Naive thymus-derived CD4-positive, alpha-beta T cell (primary cell): ENCODE measurements around the gene BTNL3. TPM values are rescaled to one million over a fixed set of nuclear protein-coding genes. Genes with fewer than 3 reads are reported as not detected.

Experiments
- ATAC-seq: fragments of 150-1000 bp; cut with Tn5 transposase; 2 replicates; pipeline ENCODE4 v1.10.0; 2021; ENCODE audit warnings: mild to moderate bottlenecking, moderate library complexity
- CTCF ChIA-PET: fragments of 350-600 bp; sonication (Branson Sonifier 250); formaldehyde crosslinking; loops from one replicate; lab custom pipeline; 2021; ENCODE audit warnings: antibody characterized with exemption; lab: Charles Lee
- POLR2A ChIA-PET: fragments of 350-600 bp; sonication (Branson Sonifier 250); formaldehyde crosslinking; loops from one replicate; lab custom pipeline; 2021; ENCODE audit warnings: antibody characterized with exemption, inconsistent platforms; lab: Charles Lee
- DNase-seq, 9 donors: peaks; one replicate each; pipeline versions ENCODE4 v3.0.0 to v3.0.0-alpha.2; 2020 to 2022; ENCODE audit warnings: mixed read lengths in 1 of 9
- H3K27ac ChIP-seq: one replicate; pipeline ENCODE4 v1.7.0; 2013; ENCODE audit warnings: mild to moderate bottlenecking, low read depth, low read length, moderate library complexity
- H3K27me3 ChIP-seq, 2 donors: one replicate each; pipeline ENCODE4 v1.7.0; 2013; ENCODE audit warnings: low read length in 2 of 2, mild to moderate bottlenecking in 2 of 2, moderate library complexity in 2 of 2; ENCODE audit not compliant: control insufficient read depth in 2 of 2, insufficient read depth in 2 of 2
- H3K36me3 ChIP-seq, 3 experiments: 1 replicate in 2 of 3; 2 replicates in 1 of 3; pipeline ENCODE4 v1.7.0; 2013; ENCODE audit warnings: low read length in 3 of 3, mild to moderate bottlenecking in 3 of 3, moderate library complexity in 1 of 3; ENCODE audit not compliant: insufficient read depth in 3 of 3, control insufficient read depth in 2 of 3
- H3K4me1 ChIP-seq, 2 donors: one replicate each; pipeline ENCODE4 v1.7.0; 2013; ENCODE audit warnings: low read length in 2 of 2, mild to moderate bottlenecking in 2 of 2, moderate library complexity in 1 of 2; ENCODE audit not compliant: control insufficient read depth in 2 of 2, insufficient read depth in 2 of 2
- H3K4me3 ChIP-seq: 2 replicates; pipeline ENCODE4 v1.7.0; 2013; ENCODE audit warnings: mild to moderate bottlenecking, low read length
- H3K9me3 ChIP-seq, 3 experiments: 1 replicate in 2 of 3; 2 replicates in 1 of 3; pipeline ENCODE4 v1.7.0; 2013; ENCODE audit warnings: low read length in 3 of 3; ENCODE audit not compliant: control insufficient read depth in 2 of 3
- H3K27ac Mint-ChIP-seq, 9 donors: one replicate each; pipeline ENCODE4 v1.8.0; 2020 to 2022; ENCODE audit warnings: mixed read lengths in 9 of 9, mild to moderate bottlenecking in 8 of 9, moderate library complexity in 5 of 9, inconsistent platforms in 2 of 9
- H3K27me3 Mint-ChIP-seq, 5 donors: one replicate each; pipeline ENCODE4 v1.8.0; 2021 to 2022; ENCODE audit warnings: mixed read lengths in 5 of 5, mild to moderate bottlenecking in 1 of 5
- H3K36me3 Mint-ChIP-seq, 5 donors: one replicate each; pipeline ENCODE4 v1.8.0; 2020 to 2022; ENCODE audit warnings: mixed read lengths in 5 of 5, mild to moderate bottlenecking in 3 of 5, inconsistent platforms in 1 of 5
- H3K4me1 Mint-ChIP-seq, 7 donors: one replicate each; pipeline ENCODE4 v1.8.0; 2020 to 2022; ENCODE audit warnings: mixed read lengths in 7 of 7, mild to moderate bottlenecking in 3 of 7, inconsistent platforms in 1 of 7
- H3K4me3 Mint-ChIP-seq, 10 donors: one replicate each; pipeline ENCODE4 v1.8.0; 2020 to 2022; ENCODE audit warnings: mild to moderate bottlenecking in 10 of 10, mixed read lengths in 10 of 10, moderate library complexity in 6 of 10, inconsistent platforms in 2 of 10
- H3K9me3 Mint-ChIP-seq, 11 donors: one replicate each; pipeline ENCODE4 v1.8.0; 2020 to 2022; ENCODE audit warnings: mixed read lengths in 11 of 11, mild to moderate bottlenecking in 4 of 11, inconsistent platforms in 1 of 11, moderate library complexity in 1 of 11
- intact Hi-C, 2 donors: fragments of 100-400 bp; cut with micrococcal nuclease; formaldehyde crosslinking; loops; one replicate each; pipeline ENCODE4 v1.15.1; 2023
- polyA plus RNA-seq, 2 donors: library from polyadenylated mRNA; unstranded; fragments of 300-500 nt; fragmentation: Illumina TruSeq; gene quantifications; one replicate each; pipeline ENCODE4 v1.2.3, GENCODE V29; 2021
- total RNA-seq, 6 experiments: library from RNA in 5 of 6; stranded (reverse) in 5 of 6; gene quantifications; 1 replicate in 5 of 6; 2 replicates in 1 of 6; pipeline ENCODE4 v1.2.3 and lab custom pipeline; 2021 to 2026

Gene BTNL3
- total and polyA plus RNA-seq, 7 experiments from 2014 or later, result not detected

DNA sequence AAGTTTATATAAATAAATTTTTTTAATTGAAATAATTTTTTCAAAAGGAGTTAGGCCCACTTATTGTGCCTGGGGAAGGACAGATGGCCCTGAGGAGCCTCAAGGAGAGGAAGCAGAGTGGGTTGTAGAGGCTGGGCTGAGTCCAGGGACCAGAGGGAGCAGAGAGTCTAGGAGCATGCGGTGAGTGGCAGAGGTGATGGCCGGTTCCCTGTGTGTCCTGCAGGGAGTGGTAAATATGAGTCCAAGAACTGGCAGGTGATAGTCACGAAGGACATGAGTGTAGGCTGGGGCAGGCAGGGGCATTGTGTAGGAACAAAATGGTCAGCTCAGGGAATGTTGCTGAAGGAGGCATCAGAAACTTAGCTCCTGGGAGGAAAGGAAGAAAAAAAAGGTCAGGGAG is 43.1 kb downstream of the BTNL3 start:
- peaks cover 0 to 63% (median 17%) of the 10 kb centered on the region in 5 donors for H3K27me3 Mint-ChIP-seq
- no peak for ATAC-seq
- intact Hi-C loops, result no loop called here
- no peak overlapping the region for H3K4me3 ChIP-seq
- no peaks in the 10 kb centered on the region for H3K27me3 ChIP-seq
- peaks cover 0 to 7% (median 5%) of the 10 kb centered on the region in 11 donors for H3K9me3 Mint-ChIP-seq
- H3K36me3 ChIP-seq, result no peaks in the 10 kb centered on the region
- H3K9me3 ChIP-seq, result no peaks in the 10 kb centered on the region
- no peak overlapping the region for H3K27ac ChIP-seq
- ChIA-PET CTCF (no interaction called here), POLR2A (no interaction called here)
- no peaks in the 10 kb centered on the region for H3K4me1 ChIP-seq
- DNase-seq, result no peak
- no peak overlapping the region for H3K4me3 Mint-ChIP-seq
- peaks cover 0 to 5% (median 0%) of the 10 kb centered on the region in 5 donors for H3K36me3 Mint-ChIP-seq
- H3K4me1 Mint-ChIP-seq, result peaks cover 0 to 6% (median 0%) of the 10 kb centered on the region in 7 donors
- H3K27ac Mint-ChIP-seq, result no peak overlapping the region

- Histone ChIP-seq H3K27ac (no peak overlapping the region), H3K4me1 (no peaks in the 10 kb centered on the region), H3K9me3 (no peaks in the 10 kb centered on the region), H3K4me3 (no peak overlapping the region), H3K27me3 (no peaks in the 10 kb centered on the region), H3K36me3 (no peaks in the 10 kb centered on the region)
- Mint-ChIP-seq H3K4me1 (peaks cover 0 to 7% (median 0%) of the 10 kb centered on the region in 7 donors), H3K27me3 (peaks cover 4 to 62% (median 18%) of the 10 kb centered on the region in 5 donors), H3K9me3 (peaks cover 0 to 7% (median 5%) of the 10 kb centered on the region in 11 donors), H3K36me3 (peaks cover 0 to 5% (median 0%) of the 10 kb centered on the region in 5 donors), H3K4me3 (no peak overlapping the region), H3K27ac (no peak overlapping the region)
- intact Hi-C loops, result no loop called here
- ATAC-seq (no peak), DNase-seq (no peak)
- CTCF ChIA-PET, result no interaction called here
- POLR2A ChIA-PET, result no interaction called here
These were observed 47.6 kb downstream of the BTNL3 start for GRCh38 chr5:181035991-181036815.

DNA sequence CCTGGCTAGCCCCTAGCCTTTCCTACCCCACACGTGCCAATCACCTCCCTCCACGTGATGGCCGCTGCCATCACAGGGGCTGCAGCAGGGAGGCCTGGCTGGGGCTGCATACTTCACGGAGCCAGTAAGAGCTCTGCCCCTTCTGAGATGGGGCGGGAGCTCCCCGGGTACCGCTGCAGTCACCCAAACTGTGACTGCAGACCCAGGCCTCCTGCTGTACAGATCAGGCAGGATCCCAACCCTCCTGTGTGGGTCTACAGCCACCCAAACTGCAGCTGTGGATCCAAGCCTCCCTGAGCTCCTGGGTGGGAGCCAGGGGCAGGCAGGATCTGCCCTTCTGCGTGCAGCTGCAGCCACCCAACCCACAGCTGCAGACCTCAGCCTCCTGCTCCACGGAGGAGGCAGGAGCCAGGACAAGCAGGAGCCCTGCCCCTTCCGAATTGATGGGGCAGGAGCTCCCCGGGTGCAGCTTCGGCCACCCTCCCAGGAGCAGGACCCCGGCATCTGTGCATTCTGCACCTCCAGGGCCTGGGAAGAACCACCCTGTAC is 48.2 kb downstream of the BTNL3 start:
- H3K9me3 Mint-ChIP-seq, result peaks cover 0 to 4% (median 2%) of the 10 kb centered on the region in 11 donors
- H3K36me3 Mint-ChIP-seq, result peaks cover 0 to 2% (median 0%) of the 10 kb centered on the region in 5 donors
- CTCF ChIA-PET, result no interaction called here
- H3K4me3 Mint-ChIP-seq, result no peak overlapping the region
- H3K4me1 ChIP-seq, result no peaks in the 10 kb centered on the region
- DNase-seq, result no peak
- no peak overlapping the region for H3K27ac ChIP-seq
- peaks cover 6 to 60% (median 19%) of the 10 kb centered on the region in 5 donors for H3K27me3 Mint-ChIP-seq
- H3K27ac Mint-ChIP-seq, result no peak overlapping the region
- H3K27me3 ChIP-seq, result peaks cover 0 to under 1% of the 10 kb centered on the region in 2 donors
- ATAC-seq, result no peak
- no peaks in the 10 kb centered on the region for H3K9me3 ChIP-seq
- intact Hi-C loops, result no loop called here
- POLR2A ChIA-PET, result no interaction called here
- H3K36me3 ChIP-seq, result no peaks in the 10 kb centered on the region
- H3K4me1 Mint-ChIP-seq, result peaks cover 0 to 5% (median 0%) of the 10 kb centered on the region in 7 donors
- H3K4me3 ChIP-seq, result no peak overlapping the region

- ATAC-seq, result no peak
- ChIA-PET CTCF (no interaction called here), POLR2A (no interaction called here)
- intact Hi-C loops, result no loop called here
- Mint-ChIP-seq H3K27me3 (peaks cover 10 to 62% (median 19%) of the 10 kb centered on the region in 5 donors), H3K4me1 (peaks cover 0 to 4% (median 0%) of the 10 kb centered on the region in 7 donors), H3K9me3 (peaks cover 0 to 3% (median 0%) of the 10 kb centered on the region in 11 donors), H3K4me3 (no peak overlapping the region), H3K27ac (no peak overlapping the region), H3K36me3 (no peaks in the 10 kb centered on the region)
- Histone ChIP-seq H3K9me3 (no peaks in the 10 kb centered on the region), H3K4me3 (no peak overlapping the region), H3K4me1 (no peaks in the 10 kb centered on the region), H3K36me3 (no peaks in the 10 kb centered on the region), H3K27me3 (peaks cover 0 to 3% of the 10 kb centered on the region in 2 donors), H3K27ac (no peak overlapping the region)
- no peak for DNase-seq
These were observed 48.8 kb downstream of the BTNL3 start for GRCh38 chr5:181037365-181037861.

DNA sequence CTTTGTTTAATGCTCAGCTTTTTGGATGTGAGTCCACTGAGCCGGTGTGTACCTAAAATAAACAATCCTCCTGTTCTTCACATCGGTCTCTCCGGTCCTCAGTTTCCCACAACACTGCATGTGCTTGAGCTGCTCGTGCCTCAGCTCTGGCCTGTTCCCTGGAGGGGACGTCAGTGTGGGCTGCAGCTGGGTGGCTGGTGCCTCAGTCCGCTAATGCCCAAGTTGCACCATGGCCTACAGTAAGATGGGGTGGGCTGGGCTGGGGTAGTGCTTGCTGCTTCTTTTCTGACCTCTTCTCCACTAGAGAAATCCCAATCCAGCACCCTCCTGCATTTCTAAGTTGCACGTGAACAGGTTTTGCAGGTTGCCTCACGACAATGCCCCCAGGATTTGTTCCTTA is 50.8 kb downstream of the BTNL3 start:
- ChIA-PET CTCF (no interaction called here), POLR2A (no interaction called here)
- H3K36me3 Mint-ChIP-seq, result no peaks in the 10 kb centered on the region
- H3K9me3 Mint-ChIP-seq, result peaks cover 0 to 3% (median 0%) of the 10 kb centered on the region in 11 donors
- no peak for ATAC-seq
- peaks cover 13 to 67% (median 33%) of the 10 kb centered on the region in 5 donors for H3K27me3 Mint-ChIP-seq
- DNase-seq, result no peak
- Histone ChIP-seq H3K27me3 (peaks cover 0 to 3% of the 10 kb centered on the region in 2 donors), H3K27ac (no peak overlapping the region), H3K9me3 (no peaks in the 10 kb centered on the region), H3K36me3 (no peaks in the 10 kb centered on the region), H3K4me3 (no peak overlapping the region), H3K4me1 (no peaks in the 10 kb centered on the region)
- intact Hi-C loops, result no loop called here
- peaks cover 0 to 4% (median 0%) of the 10 kb centered on the region in 7 donors for H3K4me1 Mint-ChIP-seq
- H3K27ac Mint-ChIP-seq, result no peak overlapping the region
- no peak overlapping the region for H3K4me3 Mint-ChIP-seq

DNA sequence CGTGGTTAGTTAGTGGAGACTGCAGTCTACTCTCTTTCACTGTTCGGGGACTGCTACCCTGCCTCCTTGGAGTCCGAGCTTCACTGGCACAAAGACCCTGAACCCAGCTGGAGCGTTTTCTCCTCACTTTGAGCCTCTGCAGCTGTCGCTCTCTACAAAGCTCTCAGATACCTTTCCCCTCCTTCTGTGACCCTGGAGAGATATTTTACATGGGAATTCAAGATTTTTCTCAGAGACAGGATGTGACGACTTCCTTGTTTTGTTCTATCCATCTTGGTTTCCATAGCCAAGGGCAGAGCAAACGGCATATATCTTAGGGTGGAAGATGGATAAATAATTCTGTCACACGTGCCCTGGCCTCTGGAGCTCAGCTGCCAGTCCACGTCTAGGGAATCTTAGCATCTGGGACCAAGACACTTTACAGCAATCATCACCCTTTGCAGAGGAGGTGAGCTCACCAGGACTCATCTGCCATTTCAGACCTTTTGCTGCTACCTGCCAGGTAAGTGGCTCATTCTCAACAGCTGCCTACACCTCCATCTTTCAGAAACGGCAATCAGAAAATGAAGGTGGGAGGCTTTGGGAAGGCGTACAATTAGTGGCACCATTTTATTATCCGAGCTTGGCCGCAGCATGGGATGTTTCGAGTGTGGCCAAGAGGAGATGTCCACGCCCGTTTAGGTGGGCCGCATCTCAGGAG is 51.4 kb downstream of the BTNL3 start, which contains the start of gene BTNL9:
BTNL9 (plus strand) TSS at position 336 of the 700 bp plus-strand sequence. CDS start 5,224 bp downstream, outside the sequence.
- no peaks in the 10 kb centered on the region for H3K36me3 ChIP-seq
- intact Hi-C loops, result no loop called here
- no peaks in the 10 kb centered on the region for H3K36me3 Mint-ChIP-seq
- ChIA-PET CTCF (no interaction called here), POLR2A (no interaction called here)
- no peak within 1 kb of the TSS for H3K27ac Mint-ChIP-seq
- no peak within 1 kb of the TSS for H3K27ac ChIP-seq
- peaks cover 13 to 67% (median 33%) of the 10 kb centered on the region in 5 donors for H3K27me3 Mint-ChIP-seq
- no peaks in the 10 kb centered on the region for H3K9me3 ChIP-seq
- DNase-seq (no peak), ATAC-seq (no peak)
- no peak within 1 kb of the TSS for H3K4me3 ChIP-seq
- no peak within 1 kb of the TSS for H3K4me3 Mint-ChIP-seq
- peaks cover 0 to 3% of the 10 kb centered on the region in 2 donors for H3K27me3 ChIP-seq
- peaks cover 0 to 4% (median 0%) of the 10 kb centered on the region in 7 donors for H3K4me1 Mint-ChIP-seq
- H3K9me3 Mint-ChIP-seq, result peaks cover 0 to 3% (median 0%) of the 10 kb centered on the region in 11 donors
- H3K4me1 ChIP-seq, result no peaks in the 10 kb centered on the region
